KMS-11 (cell line): ENCODE measurements around the gene LHX1.

ENCODE experiments used
- H2AFZ ChIP-seq: fragments of 200-600 bp; sonication (generic); 2 replicates; pipeline ENCODE4 v1.6.1; 2016; ENCODE audit warnings: antibody characterized with exemption, mixed run types, low read depth
- H3K27ac ChIP-seq: fragments of 200-600 bp; sonication (generic); 2 replicates; pipeline ENCODE4 v1.6.1; 2016; ENCODE audit warnings: mild to moderate bottlenecking, mixed run types
- H3K27me3 ChIP-seq: fragments of 200-600 bp; sonication (generic); 2 replicates; pipeline ENCODE4 v1.6.1; 2017; ENCODE audit warnings: mild to moderate bottlenecking, low read depth, mixed run types, moderate library complexity; ENCODE audit not compliant: insufficient read depth
- H3K36me3 ChIP-seq: fragments of 200-600 bp; sonication (generic); 2 replicates; pipeline ENCODE4 v1.6.1; 2017; ENCODE audit warnings: mild to moderate bottlenecking, mixed run types; ENCODE audit not compliant: insufficient read depth
- H3K4me1 ChIP-seq: fragments of 200-600 bp; sonication (generic); 2 replicates; pipeline ENCODE4 v1.6.1; 2016; ENCODE audit warnings: mild to moderate bottlenecking, low read depth, mixed run types; ENCODE audit not compliant: poor library complexity, severe bottlenecking
- H3K4me2 ChIP-seq: fragments of 200-600 bp; sonication (generic); 2 replicates; pipeline ENCODE4 v1.7.0; 2016; ENCODE audit warnings: mild to moderate bottlenecking, mixed run types
- H3K4me3 ChIP-seq: fragments of 200-600 bp; sonication (generic); IDR thresholded peaks from 2 replicates; pipeline ENCODE4 v1.6.1; 2017; ENCODE audit warnings: low read depth, low read length, mixed read lengths; ENCODE audit not compliant: insufficient read depth
- H3K79me2 ChIP-seq: fragments of 200-600 bp; sonication (generic); 2 replicates; pipeline ENCODE4 v1.6.1; 2016; ENCODE audit warnings: low read depth, mixed run types; ENCODE audit not compliant: insufficient read depth
- H3K9ac ChIP-seq: fragments of 200-600 bp; sonication (generic); 2 replicates; pipeline ENCODE4 v1.6.1; 2016; ENCODE audit warnings: mild to moderate bottlenecking, mixed run types
- H4K20me1 ChIP-seq: fragments of 200-600 bp; sonication (generic); 2 replicates; pipeline ENCODE4 v1.6.1; 2016; ENCODE audit warnings: mild to moderate bottlenecking, mixed run types; ENCODE audit not compliant: insufficient read depth
- TF ChIP-seq, protein P1 (sequence below): fragments of 200-600 bp; sonication (generic); conservative IDR thresholded peaks from 2 replicates; pipeline ENCODE4 v1.6.1; 2017; ENCODE audit warnings: low read depth, mild to moderate bottlenecking, antibody characterized with exemption, low read length, moderate library complexity, mixed read lengths

The LHX1 gene

DNA sequence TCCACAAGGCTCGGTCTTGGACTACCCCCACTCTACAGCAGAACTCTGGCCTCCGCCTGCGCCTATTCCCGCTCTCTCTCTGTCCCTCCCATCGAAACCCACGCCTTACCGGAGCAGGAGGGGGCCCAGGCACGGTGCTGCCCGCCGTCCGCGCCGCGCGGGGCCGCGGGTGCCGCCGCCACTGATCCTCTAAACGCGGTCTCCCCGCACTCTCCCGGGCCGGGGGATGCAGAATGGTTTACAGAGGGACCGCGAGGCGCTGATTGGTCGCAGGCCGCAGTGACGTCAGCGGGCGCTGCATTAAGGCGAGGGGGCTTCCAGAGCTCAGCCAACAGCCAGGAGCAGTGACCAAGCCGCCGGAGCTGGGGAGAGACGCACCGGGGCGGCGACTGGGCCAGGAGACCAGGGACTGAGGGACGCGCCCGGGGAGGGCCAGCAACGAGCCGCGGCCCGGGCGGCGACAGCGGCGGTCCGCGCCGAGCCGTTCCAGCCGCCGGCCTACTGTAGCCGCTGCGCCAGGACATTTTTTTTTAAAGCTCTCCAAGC, 747 bp upstream of the LHX1 start:
- TF ChIP-seq, protein P1, sequence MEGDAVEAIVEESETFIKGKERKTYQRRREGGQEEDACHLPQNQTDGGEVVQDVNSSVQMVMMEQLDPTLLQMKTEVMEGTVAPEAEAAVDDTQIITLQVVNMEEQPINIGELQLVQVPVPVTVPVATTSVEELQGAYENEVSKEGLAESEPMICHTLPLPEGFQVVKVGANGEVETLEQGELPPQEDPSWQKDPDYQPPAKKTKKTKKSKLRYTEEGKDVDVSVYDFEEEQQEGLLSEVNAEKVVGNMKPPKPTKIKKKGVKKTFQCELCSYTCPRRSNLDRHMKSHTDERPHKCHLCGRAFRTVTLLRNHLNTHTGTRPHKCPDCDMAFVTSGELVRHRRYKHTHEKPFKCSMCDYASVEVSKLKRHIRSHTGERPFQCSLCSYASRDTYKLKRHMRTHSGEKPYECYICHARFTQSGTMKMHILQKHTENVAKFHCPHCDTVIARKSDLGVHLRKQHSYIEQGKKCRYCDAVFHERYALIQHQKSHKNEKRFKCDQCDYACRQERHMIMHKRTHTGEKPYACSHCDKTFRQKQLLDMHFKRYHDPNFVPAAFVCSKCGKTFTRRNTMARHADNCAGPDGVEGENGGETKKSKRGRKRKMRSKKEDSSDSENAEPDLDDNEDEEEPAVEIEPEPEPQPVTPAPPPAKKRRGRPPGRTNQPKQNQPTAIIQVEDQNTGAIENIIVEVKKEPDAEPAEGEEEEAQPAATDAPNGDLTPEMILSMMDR = no peak
- H3K4me1 ChIP-seq = peaks cover under 1% of the 10 kb centered on the region

DNA sequence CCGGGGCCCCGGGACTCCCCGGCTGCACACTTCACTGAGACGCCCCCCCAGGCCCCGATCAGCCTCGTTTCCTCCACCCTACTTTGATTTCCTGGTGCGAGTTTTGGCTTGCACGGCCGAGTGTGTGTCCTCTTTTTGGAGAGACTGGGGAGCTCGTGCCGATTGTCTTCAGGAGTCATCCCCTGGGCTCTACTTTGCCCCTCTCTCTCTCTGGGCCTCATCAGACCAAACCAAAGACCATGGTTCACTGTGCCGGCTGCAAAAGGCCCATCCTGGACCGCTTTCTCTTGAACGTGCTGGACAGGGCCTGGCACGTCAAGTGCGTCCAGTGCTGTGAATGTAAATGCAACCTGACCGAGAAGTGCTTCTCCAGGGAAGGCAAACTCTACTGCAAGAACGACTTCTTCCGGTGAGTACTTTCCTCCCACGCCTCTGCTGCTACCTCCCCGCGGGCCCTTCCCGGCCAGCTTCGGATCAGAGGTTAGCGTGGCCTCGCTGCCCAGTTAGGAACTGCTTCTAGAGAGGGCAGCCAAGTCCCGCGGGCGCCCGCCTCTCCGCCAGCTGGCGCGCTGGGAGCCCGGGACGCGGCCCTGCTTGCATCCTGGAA, 787 bp downstream of the LHX1 start:
- no peaks in the 10 kb centered on the region for H3K4me1 ChIP-seq
- no peaks in the 10 kb centered on the region for H3K36me3 ChIP-seq
- H3K79me2 ChIP-seq = no peaks in the 10 kb centered on the region
- H2AFZ ChIP-seq = no peak overlapping the region
- no peak overlapping the region for H3K4me2 ChIP-seq
- no peaks in the 10 kb centered on the region for H4K20me1 ChIP-seq
- H3K27me3 ChIP-seq = peaks cover 88% of the 10 kb centered on the region
- TF ChIP-seq, protein P1 = no peak
- no peak overlapping the region for H3K9ac ChIP-seq
- H3K4me3 ChIP-seq = no peak overlapping the region
- H3K27ac ChIP-seq = no peak overlapping the region

More for the DNA sequence above, 747 bp upstream of the LHX1 start:
- no peaks in the 10 kb centered on the region for H3K79me2 ChIP-seq
- H3K27ac ChIP-seq = no peak overlapping the region
- peak overlapping the region; percentile 60; the same call in 1 of the 2 replicates for H2AFZ ChIP-seq
- H3K4me2 ChIP-seq = peak overlapping the region; percentile 57; the same call in 1 of the 2 replicates
- H3K36me3 ChIP-seq = no peaks in the 10 kb centered on the region
- peaks cover 77% of the 10 kb centered on the region for H3K27me3 ChIP-seq
- H4K20me1 ChIP-seq = no peaks in the 10 kb centered on the region
- no peak overlapping the region for H3K9ac ChIP-seq
- H3K4me3 ChIP-seq = no peak overlapping the region

DNA sequence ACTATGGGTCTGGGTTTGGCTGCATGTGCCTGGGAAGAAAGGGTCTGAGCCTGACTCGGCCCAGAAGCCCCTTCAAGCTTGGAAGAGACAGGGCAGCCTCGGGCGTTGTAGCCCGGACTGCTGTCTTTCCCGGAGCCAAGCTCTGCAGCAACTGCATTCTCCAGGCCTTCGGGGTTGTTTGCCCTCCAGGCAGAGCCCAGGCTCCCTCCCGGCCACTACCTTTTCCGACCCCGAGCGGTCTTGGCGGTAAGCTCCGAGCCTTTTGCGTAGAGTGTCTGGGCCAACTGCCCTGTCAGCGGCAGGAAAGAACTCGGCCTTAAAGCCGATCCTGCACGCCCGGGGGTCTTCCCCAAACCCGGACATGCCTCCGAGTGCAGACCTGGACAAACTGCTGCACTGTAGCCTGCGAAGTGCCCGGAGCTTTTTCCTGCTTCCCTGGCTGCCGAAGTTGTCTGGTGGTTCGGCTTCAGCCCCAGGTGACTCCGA, 1.3 kb downstream of the LHX1 start:
- H3K27ac ChIP-seq = no peak overlapping the region
- TF ChIP-seq, protein P1 = no peak
- H4K20me1 ChIP-seq = no peaks in the 10 kb centered on the region
- H3K27me3 ChIP-seq = peaks cover 87% of the 10 kb centered on the region
- H3K4me2 ChIP-seq = no peak overlapping the region
- no peaks in the 10 kb centered on the region for H3K4me1 ChIP-seq
- no peak overlapping the region for H3K9ac ChIP-seq
- H3K36me3 ChIP-seq = no peaks in the 10 kb centered on the region
- H3K79me2 ChIP-seq = no peaks in the 10 kb centered on the region
- no peak overlapping the region for H3K4me3 ChIP-seq
- H2AFZ ChIP-seq = no peak overlapping the region

DNA sequence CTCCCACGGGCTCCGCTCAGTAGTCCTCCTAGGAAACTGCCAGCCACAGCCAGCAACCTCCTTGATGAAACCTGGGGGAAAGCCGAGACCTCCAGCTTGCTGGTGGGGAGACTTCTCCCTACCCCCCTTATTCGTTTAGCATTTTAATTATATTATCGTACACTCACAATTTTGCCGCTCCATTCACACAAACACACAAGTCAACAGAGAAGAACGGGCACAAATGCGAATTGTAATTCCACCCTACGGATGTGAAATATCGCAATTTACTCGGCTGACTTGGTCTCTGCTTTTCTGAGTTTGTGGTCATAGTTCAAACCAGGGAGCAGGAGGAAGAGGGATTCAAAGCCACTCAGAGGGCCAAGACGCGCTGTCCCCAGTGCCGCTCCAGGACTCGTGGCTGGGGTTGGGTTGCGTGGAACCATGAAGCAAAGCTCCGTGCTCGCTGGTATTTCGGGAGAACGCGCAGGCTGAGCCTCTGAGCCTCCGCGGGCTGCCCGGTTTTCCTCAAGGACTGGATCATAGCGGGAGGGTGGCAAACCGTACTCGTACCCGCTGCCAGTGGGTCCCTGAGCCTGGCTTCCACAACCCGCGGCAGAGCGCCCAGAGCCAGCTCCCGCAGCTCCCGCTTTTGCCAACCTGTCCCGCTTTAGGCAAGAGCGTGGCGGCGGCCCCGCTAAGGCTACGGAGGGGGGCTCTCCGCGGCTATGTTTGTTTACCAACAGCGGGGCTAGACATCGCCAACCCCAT, 2.0 kb downstream of the LHX1 start:
- H3K9ac ChIP-seq = no peak overlapping the region
- no peaks in the 10 kb centered on the region for H3K4me1 ChIP-seq
- H3K27ac ChIP-seq = no peak overlapping the region
- H4K20me1 ChIP-seq = no peaks in the 10 kb centered on the region
- no peak overlapping the region for H3K4me3 ChIP-seq
- H3K4me2 ChIP-seq = no peak overlapping the region
- no peak overlapping the region for H2AFZ ChIP-seq
- peaks cover 81% of the 10 kb centered on the region for H3K27me3 ChIP-seq
- no peaks in the 10 kb centered on the region for H3K79me2 ChIP-seq
- no peaks in the 10 kb centered on the region for H3K36me3 ChIP-seq
- TF ChIP-seq, protein P1 = no peak
